ENCODE measurements around the gene ATG10. TPM values are rescaled to one million over a fixed set of nuclear protein-coding genes. Genes with fewer than 3 reads are reported as not detected.

Gene ATG10
- polyA plus RNA-seq, 1 donor from 2014 or later: 12.1 TPM

DNA sequence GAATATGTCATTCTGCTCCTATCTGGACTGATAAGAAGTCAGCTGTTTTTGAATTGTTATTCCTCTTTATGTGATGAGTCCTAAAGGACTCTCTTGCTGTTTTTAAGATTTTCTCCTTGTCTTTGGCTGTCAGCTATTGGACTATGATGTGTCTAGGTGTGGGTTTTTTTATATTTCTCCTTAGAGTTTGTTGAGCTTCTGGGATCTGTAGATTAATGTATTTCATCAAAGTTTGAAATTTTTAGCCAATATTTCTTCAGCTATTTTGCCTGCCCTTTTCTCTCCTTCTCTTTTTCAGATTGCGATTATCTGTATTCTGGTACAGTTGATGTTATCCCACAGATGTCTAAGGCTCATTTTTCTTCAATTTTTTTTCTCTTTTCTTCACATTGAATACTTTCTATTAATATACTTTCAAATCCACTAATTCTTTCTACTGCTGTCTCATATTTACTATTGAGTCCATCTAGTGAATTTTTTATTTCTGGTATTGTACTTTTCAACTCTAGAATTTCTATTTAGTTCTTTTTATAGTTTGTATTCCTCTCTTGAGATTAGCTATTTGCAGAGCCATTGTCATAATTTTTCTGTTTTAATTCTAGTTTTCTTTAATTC, 275.2 kb downstream of the ATG10 start:
- no peaks in the 10 kb centered on the region for H3K36me3 ChIP-seq (ENCODE audit: insufficient read depth, low read length)
- no peaks in the 10 kb centered on the region for H3K27me3 ChIP-seq (ENCODE audit: insufficient read depth, low read depth, low read length)
- H3K9ac ChIP-seq (ENCODE audit: low read length): no peak overlapping the region
- H3K27ac ChIP-seq (ENCODE audit: low read length): no peak overlapping the region
- no peaks in the 10 kb centered on the region for H3K79me2 ChIP-seq (replicated peaks; ENCODE audit: insufficient read depth, low read length)
- H3F3A ChIP-seq (ENCODE audit: insufficient read depth, low read length, poor library complexity, severe bottlenecking): no peaks in the 10 kb centered on the region
- H3K9me2 ChIP-seq (ENCODE audit: insufficient read depth, low read length): no peaks in the 10 kb centered on the region
- H4K20me1 ChIP-seq (ENCODE audit: insufficient read depth): no peaks in the 10 kb centered on the region
- H3K4me3 ChIP-seq (ENCODE audit: low read length): no peak overlapping the region
- H2AFZ ChIP-seq (ENCODE audit: low read depth, low read length): no peak overlapping the region
- no peaks in the 10 kb centered on the region for H3K9me3 ChIP-seq (ENCODE audit: low read length)
- TF ChIP-seq TAF1 (IDR thresholded peaks at IDR 0.05; ENCODE audit: low read depth): no peak
- TF ChIP-seq, protein P1, sequence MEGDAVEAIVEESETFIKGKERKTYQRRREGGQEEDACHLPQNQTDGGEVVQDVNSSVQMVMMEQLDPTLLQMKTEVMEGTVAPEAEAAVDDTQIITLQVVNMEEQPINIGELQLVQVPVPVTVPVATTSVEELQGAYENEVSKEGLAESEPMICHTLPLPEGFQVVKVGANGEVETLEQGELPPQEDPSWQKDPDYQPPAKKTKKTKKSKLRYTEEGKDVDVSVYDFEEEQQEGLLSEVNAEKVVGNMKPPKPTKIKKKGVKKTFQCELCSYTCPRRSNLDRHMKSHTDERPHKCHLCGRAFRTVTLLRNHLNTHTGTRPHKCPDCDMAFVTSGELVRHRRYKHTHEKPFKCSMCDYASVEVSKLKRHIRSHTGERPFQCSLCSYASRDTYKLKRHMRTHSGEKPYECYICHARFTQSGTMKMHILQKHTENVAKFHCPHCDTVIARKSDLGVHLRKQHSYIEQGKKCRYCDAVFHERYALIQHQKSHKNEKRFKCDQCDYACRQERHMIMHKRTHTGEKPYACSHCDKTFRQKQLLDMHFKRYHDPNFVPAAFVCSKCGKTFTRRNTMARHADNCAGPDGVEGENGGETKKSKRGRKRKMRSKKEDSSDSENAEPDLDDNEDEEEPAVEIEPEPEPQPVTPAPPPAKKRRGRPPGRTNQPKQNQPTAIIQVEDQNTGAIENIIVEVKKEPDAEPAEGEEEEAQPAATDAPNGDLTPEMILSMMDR (IDR thresholded peaks at IDR 0.05; ENCODE audit: poor library complexity, severe bottlenecking): no peak
- TF ChIP-seq MXI1 (conservative IDR thresholded peaks at IDR 0.05; ENCODE audit: poor library complexity, severe bottlenecking): no peak
- TF ChIP-seq EZH2 (IDR thresholded peaks at IDR 0.05; ENCODE audit: borderline replicate concordance, insufficient read depth, low read length, poor library complexity, severe bottlenecking): no peak
- no peak for TF ChIP-seq POLR2AphosphoS5 (IDR thresholded peaks at IDR 0.05)
- no peak for TF ChIP-seq RAD21 (conservative IDR thresholded peaks at IDR 0.05)
- no peak overlapping the region for H3K4me2 ChIP-seq (ENCODE audit: low read length)

DNA sequence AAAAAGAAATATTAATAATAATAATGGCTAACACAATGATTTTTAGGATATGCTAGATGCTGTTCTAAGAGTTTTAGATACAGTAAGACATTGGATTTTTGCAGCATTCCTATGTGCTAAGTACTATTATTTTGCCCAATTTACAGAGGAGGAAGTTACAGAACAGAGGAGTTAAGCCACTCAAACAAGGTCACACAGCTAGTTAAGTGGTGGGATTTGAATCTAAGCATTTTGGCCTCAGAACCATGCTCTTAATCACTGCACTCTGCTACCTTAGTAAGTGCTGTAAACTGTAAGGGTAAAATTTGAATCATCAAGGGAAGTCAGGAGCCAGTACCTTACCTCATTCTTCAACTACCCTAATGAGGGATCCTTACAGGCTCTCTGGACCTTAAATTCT, 280.9 kb downstream of the ATG10 start:
- no peaks in the 10 kb centered on the region for H3K79me2 ChIP-seq (replicated peaks; ENCODE audit: insufficient read depth, low read length)
- no peaks in the 10 kb centered on the region for H3K36me3 ChIP-seq (ENCODE audit: insufficient read depth, low read length)
- no peaks in the 10 kb centered on the region for H3K27me3 ChIP-seq (ENCODE audit: insufficient read depth, low read depth, low read length)
- no peak overlapping the region for H3K4me2 ChIP-seq (ENCODE audit: low read length)
- no peaks in the 10 kb centered on the region for H3F3A ChIP-seq (ENCODE audit: insufficient read depth, low read length, poor library complexity, severe bottlenecking)
- no peak overlapping the region for H3K4me3 ChIP-seq (ENCODE audit: low read length)
- H2AFZ ChIP-seq (ENCODE audit: low read depth, low read length): no peak overlapping the region
- H3K9me3 ChIP-seq (ENCODE audit: low read length): no peaks in the 10 kb centered on the region
- H4K20me1 ChIP-seq (ENCODE audit: insufficient read depth): no peaks in the 10 kb centered on the region
- no peak overlapping the region for H3K27ac ChIP-seq (ENCODE audit: low read length)
- H3K9ac ChIP-seq (ENCODE audit: low read length): no peak overlapping the region
- TF ChIP-seq, protein P2, sequence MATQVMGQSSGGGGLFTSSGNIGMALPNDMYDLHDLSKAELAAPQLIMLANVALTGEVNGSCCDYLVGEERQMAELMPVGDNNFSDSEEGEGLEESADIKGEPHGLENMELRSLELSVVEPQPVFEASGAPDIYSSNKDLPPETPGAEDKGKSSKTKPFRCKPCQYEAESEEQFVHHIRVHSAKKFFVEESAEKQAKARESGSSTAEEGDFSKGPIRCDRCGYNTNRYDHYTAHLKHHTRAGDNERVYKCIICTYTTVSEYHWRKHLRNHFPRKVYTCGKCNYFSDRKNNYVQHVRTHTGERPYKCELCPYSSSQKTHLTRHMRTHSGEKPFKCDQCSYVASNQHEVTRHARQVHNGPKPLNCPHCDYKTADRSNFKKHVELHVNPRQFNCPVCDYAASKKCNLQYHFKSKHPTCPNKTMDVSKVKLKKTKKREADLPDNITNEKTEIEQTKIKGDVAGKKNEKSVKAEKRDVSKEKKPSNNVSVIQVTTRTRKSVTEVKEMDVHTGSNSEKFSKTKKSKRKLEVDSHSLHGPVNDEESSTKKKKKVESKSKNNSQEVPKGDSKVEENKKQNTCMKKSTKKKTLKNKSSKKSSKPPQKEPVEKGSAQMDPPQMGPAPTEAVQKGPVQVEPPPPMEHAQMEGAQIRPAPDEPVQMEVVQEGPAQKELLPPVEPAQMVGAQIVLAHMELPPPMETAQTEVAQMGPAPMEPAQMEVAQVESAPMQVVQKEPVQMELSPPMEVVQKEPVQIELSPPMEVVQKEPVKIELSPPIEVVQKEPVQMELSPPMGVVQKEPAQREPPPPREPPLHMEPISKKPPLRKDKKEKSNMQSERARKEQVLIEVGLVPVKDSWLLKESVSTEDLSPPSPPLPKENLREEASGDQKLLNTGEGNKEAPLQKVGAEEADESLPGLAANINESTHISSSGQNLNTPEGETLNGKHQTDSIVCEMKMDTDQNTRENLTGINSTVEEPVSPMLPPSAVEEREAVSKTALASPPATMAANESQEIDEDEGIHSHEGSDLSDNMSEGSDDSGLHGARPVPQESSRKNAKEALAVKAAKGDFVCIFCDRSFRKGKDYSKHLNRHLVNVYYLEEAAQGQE (IDR thresholded peaks at IDR 0.05; ENCODE audit: borderline replicate concordance): no peak
- TF ChIP-seq RAD21 (conservative IDR thresholded peaks at IDR 0.05) (no peak), EP300 (conservative IDR thresholded peaks at IDR 0.05; ENCODE audit: poor library complexity, severe bottlenecking) (no peak), EZH2 (IDR thresholded peaks at IDR 0.05; ENCODE audit: borderline replicate concordance, insufficient read depth, low read length, poor library complexity, severe bottlenecking) (no peak), TAF1 (IDR thresholded peaks at IDR 0.05; ENCODE audit: low read depth) (no peak), POLR2AphosphoS5 (IDR thresholded peaks at IDR 0.05) (no peak), MXI1 (conservative IDR thresholded peaks at IDR 0.05; ENCODE audit: poor library complexity, severe bottlenecking) (no peak), SMC3 (conservative IDR thresholded peaks at IDR 0.05; ENCODE audit: poor library complexity) (no peak)
- TF ChIP-seq, protein P1 (IDR thresholded peaks at IDR 0.05; ENCODE audit: poor library complexity, severe bottlenecking): no peak
- no peaks in the 10 kb centered on the region for H3K9me2 ChIP-seq (ENCODE audit: insufficient read depth, low read length)

All from neural cell (in vitro differentiated cells).